HG02642 (cell line): ENCODE data around the gene ZBED1.
"Not testable (repeated sequence)": the region's sequence is repeated elsewhere in the genome, so short reads cannot be mapped to it uniquely, and the experiment has no call there.

Source experiments
- ATAC-seq: cut with Tn5 transposase; IDR thresholded peaks from one replicate; pipeline ENCODE4 v1.9.1; 2021; ENCODE audit warnings: mild to moderate bottlenecking; ENCODE audit not compliant: unreplicated experiment, poor library complexity

ZBED1 gene

GRCh38 chrX:2460821-2461710 lies 39.7 kb downstream of the ZBED1 start:
- ATAC-seq: not testable (repeated sequence)

- not testable (repeated sequence) for ATAC-seq
Observed at GRCh38 chrX:2460048-2460447, 40.7 kb downstream of the ZBED1 start.

GRCh38 chrX:2458309-2458708 lies 42.5 kb downstream of the ZBED1 start:
- ATAC-seq: no peak

GRCh38 chrX:2457289-2458133 lies 43.3 kb downstream of the ZBED1 start:
- no peak for ATAC-seq

GRCh38 chrX:2456091-2456490 lies 44.7 kb downstream of the ZBED1 start:
- not testable (repeated sequence) for ATAC-seq

GRCh38 chrX:2454620-2455019 lies 46.2 kb downstream of the ZBED1 start:
- not testable (repeated sequence) for ATAC-seq

GRCh38 chrX:2452799-2453198 lies 48.0 kb downstream of the ZBED1 start:
- no peak for ATAC-seq

- ATAC-seq: no peak
Observed at GRCh38 chrX:2452317-2452784, 48.4 kb downstream of the ZBED1 start.

- no peak for ATAC-seq
Observed at GRCh38 chrX:2451501-2452316, 49.1 kb downstream of the ZBED1 start.

GRCh38 chrX:2450681-2451080 lies 50.1 kb downstream of the ZBED1 start:
- ATAC-seq: no peak

- no peak for ATAC-seq
Observed at GRCh38 chrX:2449135-2449886, 51.5 kb downstream of the ZBED1 start.

GRCh38 chrX:2447484-2447883 lies 53.3 kb downstream of the ZBED1 start:
- ATAC-seq: no peak

- ATAC-seq: no peak
Observed at GRCh38 chrX:2446815-2447214, 54.0 kb downstream of the ZBED1 start.

- ATAC-seq: no peak
Observed at GRCh38 chrX:2445662-2446623, 54.8 kb downstream of the ZBED1 start.

GRCh38 chrX:2442694-2443093 lies 58.1 kb downstream of the ZBED1 start:
- no peak for ATAC-seq

GRCh38 chrX:2441466-2441865 lies 59.3 kb downstream of the ZBED1 start:
- ATAC-seq: no peak

GRCh38 chrX:2439613-2440012 lies 61.2 kb downstream of the ZBED1 start:
- ATAC-seq: no peak
